Body of pancreas (tissue), 4 donors: ENCODE results near the gene DR1. TPM values are rescaled to one million over a fixed set of nuclear protein-coding genes. Genes with fewer than 3 reads are reported as not detected.

Experiments used
- ATAC-seq: fragments of 150-250 bp; one replicate; pipeline ENCODE4 v1.9.1; 2016
- DNase-seq, 4 donors: peaks; one replicate each; pipeline ENCODE4 v3.0.0-alpha.2; 2019
- H3K27ac ChIP-seq, 4 donors: fragments of 200-600 bp; sonication (generic); 1 replicate in 3 of 4; 2 replicates in 1 of 4; pipeline versions ENCODE4 v1.5.1 to v1.6.1; 2016 to 2019; ENCODE audit warnings: mild to moderate bottlenecking in 1 of 4, mixed read lengths in 1 of 4, moderate library complexity in 1 of 4
- H3K27me3 ChIP-seq, 2 donors: fragments of 200-600 bp; sonication (generic); one replicate each; pipeline ENCODE4 v1.6.0; 2016; ENCODE audit warnings: mild to moderate bottlenecking in 1 of 2
- H3K36me3 ChIP-seq, 2 donors: fragments of 200-600 bp; sonication (generic); replicated peaks in 1 of 2; 2 replicates each; pipeline ENCODE4 v1.5.1; 2016; ENCODE audit warnings: low read depth in 2 of 2; ENCODE audit not compliant: insufficient read depth in 1 of 2
- H3K4me1 ChIP-seq: fragments of 200-600 bp; sonication (generic); one replicate; pipeline ENCODE4 v1.6.0; 2016
- H3K4me3 ChIP-seq, 2 donors: fragments of 200-600 bp; sonication (generic); 1 replicate in 1 of 2; 2 replicates in 1 of 2; pipeline ENCODE4 v1.5.1; 2016 to 2019
- H3K9me3 ChIP-seq, 3 donors: fragments of 200-600 bp; sonication (generic); 1 replicate in 2 of 3; 2 replicates in 1 of 3; pipeline ENCODE4 v1.5.1; 2016
- CTCF ChIP-seq, 7 experiments: fragments of 450-650 bp in 4 of 7; fragments of 200-600 bp in 3 of 7; sonication (generic) in 3 of 7; IDR thresholded peaks; one replicate each; pipeline ENCODE4 v1.5.1; 2016 to 2019; ENCODE audit warnings: antibody characterized with exemption in 7 of 7
- POLR2A ChIP-seq, 3 donors: fragments of 450-650 bp; IDR thresholded peaks; one replicate each; pipeline ENCODE4 v1.6.1; 2016; ENCODE audit warnings: antibody characterized with exemption in 3 of 3, mild to moderate bottlenecking in 2 of 3
- WGBS, 2 donors: methylation state at CpG; one replicate each; pipeline ENCODE4 v1.1.5; 2017; 5-methylcytosine and 5-hydroxymethylcytosine counted together
- intact Hi-C: fragments of 100-400 bp; cut with DNase I; formaldehyde crosslinking; loops from one replicate; pipeline ENCODE4 v1.15.1; 2023
- total RNA-seq, 2 donors: library from RNA; depleted of rRNA; stranded (reverse); fragments of >200 nt; gene quantifications; one replicate each; pipeline ENCODE4 v1.1.0, GENCODE V29; 2016

DR1 gene
- total RNA-seq, 2 donors from 2014 or later = 9.9 to 23.3 TPM

- H3K4me3 ChIP-seq = no peak overlapping the region
- no peak for TF ChIP-seq POLR2A (IDR thresholded peaks at IDR 0.05)
- no peak for TF ChIP-seq CTCF (IDR thresholded peaks at IDR 0.05)
- H3K36me3 ChIP-seq = peaks cover 0 to 5% of the 10 kb centered on the region in 2 donors
- DNase-seq = no peak
- intact Hi-C loops = no loop called here
- ATAC-seq = no peak
- no peaks in the 10 kb centered on the region for H3K9me3 ChIP-seq
- 44 to 56% methylated on average over 1 of the region's 1 CpG for WGBS, 2 donors
- H3K27me3 ChIP-seq = no peaks in the 10 kb centered on the region
- no peak overlapping the region for H3K27ac ChIP-seq
- H3K4me1 ChIP-seq = peaks cover 48% of the 10 kb centered on the region
These were observed 7.6 kb downstream of the DR1 start for GRCh38 chr1:93353286-93353685.

- H3K4me3 ChIP-seq = no peak overlapping the region
- no peaks in the 10 kb centered on the region for H3K9me3 ChIP-seq
- H3K36me3 ChIP-seq = peaks cover 0 to 5% of the 10 kb centered on the region in 2 donors
- DNase-seq (no peak), ATAC-seq (no peak)
- peaks cover 49% of the 10 kb centered on the region for H3K4me1 ChIP-seq
- H3K27me3 ChIP-seq = no peaks in the 10 kb centered on the region
- intact Hi-C loops = no loop called here
- H3K27ac ChIP-seq = no peak overlapping the region
- TF ChIP-seq POLR2A (IDR thresholded peaks at IDR 0.05) (no peak), CTCF (IDR thresholded peaks at IDR 0.05) (no peak)
- whole genome bisulfite sequencing, 2 donors = 38 to 77% methylated on average over 2 of the region's 2 CpGs
These were observed 9.0 kb downstream of the DR1 start for GRCh38 chr1:93354749-93355148.

- DNase-seq (no peak), ATAC-seq (no peak)
- no peak overlapping the region for H3K27ac ChIP-seq
- intact Hi-C loops = no loop called here
- H3K4me3 ChIP-seq = no peak overlapping the region
- peaks cover 31% of the 10 kb centered on the region for H3K4me1 ChIP-seq
- whole genome bisulfite sequencing, 2 donors = 92 to 94% methylated on average over 2 of the region's 2 CpGs
- peaks cover 0 to 5% of the 10 kb centered on the region in 2 donors for H3K36me3 ChIP-seq
- no peaks in the 10 kb centered on the region for H3K27me3 ChIP-seq
- no peak for TF ChIP-seq CTCF (IDR thresholded peaks at IDR 0.05)
- TF ChIP-seq POLR2A (IDR thresholded peaks at IDR 0.05) = no peak
- no peaks in the 10 kb centered on the region for H3K9me3 ChIP-seq
These were observed 11.5 kb downstream of the DR1 start for GRCh38 chr1:93357242-93357641.

GRCh38 chr1:93358293-93358692 lies 12.6 kb downstream of the DR1 start:
- intact Hi-C loops = no loop called here
- DNase-seq (no peak), ATAC-seq (no peak)
- H3K4me1 ChIP-seq = peaks cover 28% of the 10 kb centered on the region
- no peaks in the 10 kb centered on the region for H3K9me3 ChIP-seq
- no peak overlapping the region for H3K4me3 ChIP-seq
- H3K36me3 ChIP-seq = peaks cover 0 to 5% of the 10 kb centered on the region in 2 donors
- H3K27me3 ChIP-seq = no peaks in the 10 kb centered on the region
- WGBS, 2 donors = 74 to 83% methylated on average over 6 of the region's 6 CpGs
- H3K27ac ChIP-seq = no peak overlapping the region
- TF ChIP-seq POLR2A (IDR thresholded peaks at IDR 0.05) (no peak), CTCF (IDR thresholded peaks at IDR 0.05) (no peak)

GRCh38 chr1:93360111-93360510 lies 14.4 kb downstream of the DR1 start:
- TF ChIP-seq CTCF (IDR thresholded peaks at IDR 0.05) (no peak), POLR2A (IDR thresholded peaks at IDR 0.05) (no peak)
- Histone ChIP-seq H3K9me3 (no peaks in the 10 kb centered on the region), H3K4me1 (peaks cover 18% of the 10 kb centered on the region), H3K4me3 (no peak overlapping the region), H3K27ac (no peak overlapping the region), H3K36me3 (peaks cover 0 to 2% of the 10 kb centered on the region in 2 donors), H3K27me3 (no peaks in the 10 kb centered on the region)
- no peak for DNase-seq
- no peak for ATAC-seq
- 73 to 78% methylated on average over 1 of the region's 1 CpG for WGBS, 2 donors
- intact Hi-C loops = no loop called here
